CD8-positive, alpha-beta memory T cell (primary cell): ENCODE data around the gene CLRN3. TPM values are rescaled to one million over a fixed set of nuclear protein-coding genes. Genes with fewer than 3 reads are reported as not detected.

ENCODE experiments used
- CTCF ChIA-PET: fragments of 350-600 bp; sonication (Branson Sonifier 250); formaldehyde crosslinking; loops from one replicate; lab custom pipeline; 2021; ENCODE audit warnings: antibody characterized with exemption; lab: Charles Lee
- POLR2A ChIA-PET: fragments of 350-600 bp; sonication (Branson Sonifier 250); formaldehyde crosslinking; loops from one replicate; lab custom pipeline; 2021; ENCODE audit warnings: antibody characterized with exemption; lab: Charles Lee
- DNase-seq, 5 donors: peaks; one replicate each; pipeline versions ENCODE4 v3.0.0 to v3.0.0-alpha.2; 2020 to 2022; ENCODE audit warnings: mixed read lengths in 1 of 5
- H3K27ac ChIP-seq: one replicate; pipeline ENCODE4 v1.7.0; 2013; ENCODE audit warnings: low read depth, mild to moderate bottlenecking, low read length, moderate library complexity
- H3K27me3 ChIP-seq: 2 replicates; pipeline ENCODE4 v1.7.0; 2013; ENCODE audit warnings: low read length, mild to moderate bottlenecking; ENCODE audit not compliant: insufficient read depth, poor library complexity, severe bottlenecking
- H3K36me3 ChIP-seq: 2 replicates; pipeline ENCODE4 v1.7.0; 2013; ENCODE audit warnings: mild to moderate bottlenecking, low read length, moderate library complexity; ENCODE audit not compliant: insufficient read depth
- H3K4me1 ChIP-seq: 2 replicates; pipeline ENCODE4 v1.7.0; 2013; ENCODE audit warnings: mild to moderate bottlenecking, low read length, moderate library complexity; ENCODE audit not compliant: insufficient read depth
- H3K4me3 ChIP-seq: 2 replicates; pipeline ENCODE4 v1.7.0; 2013; ENCODE audit warnings: mild to moderate bottlenecking, low read length
- H3K9me3 ChIP-seq: 2 replicates; pipeline ENCODE4 v1.7.0; 2013; ENCODE audit warnings: mild to moderate bottlenecking, low read length
- H3K27ac Mint-ChIP-seq, 8 donors: one replicate each; pipeline ENCODE4 v1.8.0; 2020 to 2021; ENCODE audit warnings: mixed read lengths in 8 of 8, mild to moderate bottlenecking in 6 of 8, inconsistent platforms in 3 of 8, moderate library complexity in 3 of 8
- H3K27me3 Mint-ChIP-seq, 2 donors: one replicate each; pipeline ENCODE4 v1.8.0; 2020 to 2021; ENCODE audit warnings: mixed read lengths in 2 of 2, mild to moderate bottlenecking in 1 of 2, moderate library complexity in 1 of 2
- H3K36me3 Mint-ChIP-seq, 3 donors: one replicate each; pipeline ENCODE4 v1.8.0; 2020 to 2021; ENCODE audit warnings: mixed read lengths in 3 of 3, inconsistent platforms in 1 of 3, mild to moderate bottlenecking in 1 of 3
- H3K4me1 Mint-ChIP-seq, 3 donors: one replicate each; pipeline ENCODE4 v1.8.0; 2020 to 2021; ENCODE audit warnings: mixed read lengths in 3 of 3, inconsistent platforms in 1 of 3, mild to moderate bottlenecking in 1 of 3
- H3K4me3 Mint-ChIP-seq, 7 donors: one replicate each; pipeline ENCODE4 v1.8.0; 2020 to 2021; ENCODE audit warnings: mixed read lengths in 7 of 7, mild to moderate bottlenecking in 6 of 7, moderate library complexity in 4 of 7, inconsistent platforms in 2 of 7
- H3K9me3 Mint-ChIP-seq, 5 donors: one replicate each; pipeline ENCODE4 v1.8.0; 2020 to 2022; ENCODE audit warnings: mixed read lengths in 5 of 5, mild to moderate bottlenecking in 3 of 5, moderate library complexity in 2 of 5, inconsistent platforms in 1 of 5
- polyA plus RNA-seq: library from polyadenylated mRNA; unstranded; fragments of 300-500 nt; fragmentation: Illumina TruSeq; gene quantifications from one replicate; pipeline ENCODE4 v1.2.3, GENCODE V29; 2021
- total RNA-seq, 2 experiments: library from RNA; stranded (reverse); gene quantifications; one replicate each; pipeline ENCODE4 v1.2.3, GENCODE V29; 2021

The CLRN3 gene
- total and polyA plus RNA-seq, 3 experiments from 2014 or later: not detected

DNA sequence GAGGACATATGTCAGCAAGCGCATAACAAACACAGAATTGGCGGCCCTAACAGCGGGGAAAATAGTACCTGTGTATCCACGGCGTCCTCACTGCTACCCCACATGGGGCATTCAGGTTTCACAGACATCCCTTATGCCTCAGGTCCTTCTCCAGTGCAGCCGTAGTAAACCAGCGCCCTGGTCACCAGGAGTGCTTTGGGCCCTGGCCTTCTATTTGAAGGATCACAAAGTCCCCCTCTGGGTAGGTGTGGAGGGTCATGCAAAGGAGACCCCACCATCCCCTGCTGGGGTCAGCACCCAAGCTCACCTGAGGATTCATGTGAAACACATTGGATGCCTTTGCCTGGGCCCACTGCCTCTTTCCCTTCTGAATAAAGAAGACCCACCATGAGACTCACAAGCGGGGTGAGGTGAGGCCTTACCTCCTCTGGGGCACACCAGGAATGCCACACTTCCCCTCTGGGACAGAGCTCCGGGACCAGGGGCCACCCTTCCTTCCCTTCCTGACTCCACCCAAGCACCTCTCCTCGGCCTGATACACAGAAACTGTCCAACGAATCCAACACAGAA lies 18.8 kb downstream of the CLRN3 start:
- Mint-ChIP-seq H3K4me1 (no peaks in the 10 kb centered on the region), H3K9me3 (peaks cover 0 to 10% (median 8%) of the 10 kb centered on the region in 5 donors), H3K27me3 (peaks cover 10 to 29% of the 10 kb centered on the region in 2 donors), H3K4me3 (no peak overlapping the region), H3K27ac (no peak overlapping the region), H3K36me3 (no peaks in the 10 kb centered on the region)
- CTCF ChIA-PET: no interaction called here
- Histone ChIP-seq H3K36me3 (no peaks in the 10 kb centered on the region), H3K4me3 (no peak overlapping the region), H3K27me3 (no peaks in the 10 kb centered on the region), H3K9me3 (no peaks in the 10 kb centered on the region), H3K4me1 (no peaks in the 10 kb centered on the region), H3K27ac (no peak overlapping the region)
- POLR2A ChIA-PET: no interaction called here
- DNase-seq: no peak

DNA sequence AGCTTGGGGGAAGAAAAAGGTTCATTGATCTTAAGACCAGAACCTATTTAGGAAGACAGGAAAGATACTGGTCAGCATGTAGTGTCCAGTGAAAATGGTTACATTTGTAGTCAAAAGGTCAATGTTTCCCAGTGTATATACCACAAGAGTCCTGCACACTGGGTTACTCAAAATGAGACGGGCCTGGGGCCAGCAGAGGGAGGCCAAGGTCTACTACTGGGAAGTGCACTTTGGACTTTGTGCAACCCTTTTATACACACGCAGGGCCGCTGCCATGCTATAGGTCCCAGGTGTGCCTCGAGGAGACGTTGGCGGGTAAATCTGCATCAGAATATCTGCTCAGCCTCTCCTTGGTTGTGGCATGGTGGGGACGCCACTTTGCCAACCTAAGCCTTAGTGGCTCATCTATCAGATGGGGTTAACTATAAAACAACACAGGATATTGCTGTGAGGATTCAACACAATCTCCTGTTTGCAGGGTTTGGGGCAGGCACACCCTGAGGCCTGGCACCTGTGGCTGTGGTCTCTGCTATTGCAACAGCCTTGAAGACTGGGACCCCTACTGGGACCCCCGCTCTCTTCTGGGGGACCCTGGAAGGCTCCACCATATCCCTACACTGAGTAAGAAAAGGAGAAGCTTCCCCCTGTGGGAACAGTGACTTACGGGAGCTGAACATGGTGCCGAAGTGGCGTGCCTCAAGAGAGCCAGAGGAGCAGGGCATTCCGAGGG lies 19.7 kb downstream of the CLRN3 start:
- Mint-ChIP-seq H3K4me3 (no peak overlapping the region), H3K9me3 (peaks cover 2 to 11% (median 9%) of the 10 kb centered on the region in 5 donors), H3K27me3 (peaks cover 9 to 35% of the 10 kb centered on the region in 2 donors), H3K36me3 (no peaks in the 10 kb centered on the region), H3K4me1 (no peaks in the 10 kb centered on the region), H3K27ac (no peak overlapping the region)
- H3K27ac ChIP-seq: no peak overlapping the region
- ChIA-PET CTCF (no interaction called here), POLR2A (no interaction called here)
- no peaks in the 10 kb centered on the region for H3K9me3 ChIP-seq
- DNase-seq: no peak
- H3K4me1 ChIP-seq: no peaks in the 10 kb centered on the region
- H3K27me3 ChIP-seq: no peaks in the 10 kb centered on the region
- H3K4me3 ChIP-seq: no peak overlapping the region
- H3K36me3 ChIP-seq: no peaks in the 10 kb centered on the region

DNA sequence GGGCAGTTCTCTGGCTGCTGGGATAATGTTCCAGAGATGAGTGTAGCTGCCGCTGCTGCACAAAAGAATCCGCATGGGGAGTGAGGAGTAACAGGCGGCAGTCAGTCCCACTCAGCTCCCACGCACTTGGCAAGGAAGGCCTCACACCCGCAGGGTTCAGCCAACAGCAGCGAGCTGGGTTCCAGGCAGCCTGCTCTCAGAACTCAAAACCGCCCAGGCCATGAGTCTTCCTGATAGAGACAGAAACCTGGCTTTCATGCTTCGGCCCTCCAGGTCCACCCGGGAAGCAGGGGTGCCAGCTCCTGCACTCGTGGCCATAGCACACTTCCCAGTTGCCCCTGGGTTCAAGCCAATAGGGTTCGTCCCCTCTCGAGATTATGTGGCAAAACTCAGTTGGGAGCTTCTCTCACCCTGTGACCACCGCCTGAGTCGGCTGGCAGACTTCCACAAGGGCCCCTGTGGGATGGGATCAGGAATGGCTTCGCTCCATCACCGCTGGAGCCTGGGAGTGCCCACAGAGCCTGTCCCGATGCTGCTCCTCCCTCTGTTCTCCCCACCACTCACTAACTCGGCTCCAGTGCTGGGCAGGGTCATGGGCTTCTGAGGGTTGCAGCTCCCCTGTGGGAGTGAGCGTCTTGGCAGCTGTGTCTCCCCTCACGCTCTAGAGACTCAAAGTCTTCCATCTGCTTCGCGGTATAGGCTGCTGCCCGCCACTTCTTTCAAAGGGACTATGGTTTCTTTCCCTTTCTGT lies 20.6 kb downstream of the CLRN3 start:
- Histone ChIP-seq H3K36me3 (no peaks in the 10 kb centered on the region), H3K27me3 (no peaks in the 10 kb centered on the region), H3K9me3 (no peaks in the 10 kb centered on the region), H3K4me1 (no peaks in the 10 kb centered on the region), H3K4me3 (no peak overlapping the region), H3K27ac (no peak overlapping the region)
- Mint-ChIP-seq H3K4me1 (no peaks in the 10 kb centered on the region), H3K4me3 (no peak overlapping the region), H3K27me3 (peaks cover 9 to 35% of the 10 kb centered on the region in 2 donors), H3K36me3 (no peaks in the 10 kb centered on the region), H3K27ac (no peak overlapping the region), H3K9me3 (peaks cover 2 to 11% (median 9%) of the 10 kb centered on the region in 5 donors)
- ChIA-PET POLR2A (no interaction called here), CTCF (no interaction called here)
- DNase-seq: no peak

DNA sequence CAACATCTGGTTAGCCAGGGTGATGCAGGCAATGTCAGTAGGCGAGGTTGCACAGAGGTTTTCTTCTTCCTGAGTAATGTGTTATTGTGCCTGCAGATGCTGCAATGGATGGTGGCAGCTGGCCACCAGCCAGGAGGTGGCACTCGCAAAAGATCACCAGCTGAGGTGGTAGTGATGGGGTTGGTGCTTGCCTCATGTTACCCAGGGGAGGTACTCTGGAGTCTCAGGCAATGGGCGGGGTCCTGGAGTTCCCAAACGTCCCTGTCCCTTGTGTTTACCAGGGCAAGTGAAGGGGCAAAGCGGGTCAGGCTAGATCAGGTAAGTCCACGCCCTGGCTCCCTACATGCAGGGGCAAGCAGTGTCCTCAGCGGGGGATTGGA lies 21.1 kb downstream of the CLRN3 start:
- CTCF ChIA-PET: no interaction called here
- Mint-ChIP-seq H3K4me1 (no peaks in the 10 kb centered on the region), H3K36me3 (no peaks in the 10 kb centered on the region), H3K4me3 (no peak overlapping the region), H3K27ac (no peak overlapping the region), H3K27me3 (peaks cover 11 to 40% of the 10 kb centered on the region in 2 donors), H3K9me3 (peaks cover 2 to 11% (median 9%) of the 10 kb centered on the region in 5 donors)
- Histone ChIP-seq H3K4me3 (no peak overlapping the region), H3K36me3 (no peaks in the 10 kb centered on the region), H3K9me3 (no peaks in the 10 kb centered on the region), H3K4me1 (no peaks in the 10 kb centered on the region), H3K27me3 (no peaks in the 10 kb centered on the region), H3K27ac (no peak overlapping the region)
- no peak for DNase-seq
- POLR2A ChIA-PET: no interaction called here

DNA sequence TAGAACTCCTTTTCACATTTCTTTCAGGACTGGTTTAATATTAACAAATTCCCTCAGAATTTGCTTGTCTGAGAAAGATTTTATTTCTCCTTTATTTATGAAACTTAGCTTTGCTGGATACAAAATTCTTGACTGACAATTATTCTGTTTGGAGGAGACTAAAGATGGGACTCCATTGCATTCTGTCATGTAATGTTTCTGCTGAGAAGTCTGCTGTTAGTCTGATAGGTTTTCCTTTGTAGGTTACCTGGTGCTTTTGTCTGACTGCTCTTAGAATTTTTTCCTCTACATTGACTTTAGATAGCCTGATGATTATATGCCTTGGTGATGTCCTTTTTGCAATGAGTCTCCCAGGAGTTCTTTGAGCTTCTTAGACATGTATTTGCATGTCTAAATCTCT lies 23.4 kb downstream of the CLRN3 start:
- Mint-ChIP-seq H3K27me3 (peaks cover 18 to 46% of the 10 kb centered on the region in 2 donors), H3K9me3 (peaks cover 2 to 11% (median 9%) of the 10 kb centered on the region in 5 donors), H3K27ac (no peak overlapping the region), H3K36me3 (no peaks in the 10 kb centered on the region), H3K4me3 (no peak overlapping the region), H3K4me1 (no peaks in the 10 kb centered on the region)
- Histone ChIP-seq H3K4me3 (no peak overlapping the region), H3K27me3 (no peaks in the 10 kb centered on the region), H3K9me3 (no peaks in the 10 kb centered on the region), H3K36me3 (no peaks in the 10 kb centered on the region), H3K4me1 (no peaks in the 10 kb centered on the region), H3K27ac (no peak overlapping the region)
- ChIA-PET POLR2A (no interaction called here), CTCF (no interaction called here)
- no peak for DNase-seq

DNA sequence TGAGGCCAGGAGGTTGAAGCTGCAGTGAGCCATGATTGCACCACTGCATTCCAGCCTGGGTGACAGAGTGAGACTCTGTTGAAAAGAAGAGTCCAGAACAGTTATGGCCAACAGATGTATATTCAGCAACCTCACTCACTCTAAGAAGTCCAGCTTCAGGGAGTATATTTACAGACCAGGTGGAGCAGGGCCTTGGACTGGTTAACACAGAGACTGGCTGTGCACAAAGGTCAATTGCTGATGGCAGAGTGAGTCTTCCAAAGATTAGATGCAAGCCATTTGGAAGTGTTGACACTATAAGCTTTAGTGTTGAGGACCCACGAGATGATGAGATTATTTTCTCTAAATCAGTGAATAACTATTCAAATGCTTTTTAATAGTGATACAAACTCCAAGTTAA lies 24.9 kb downstream of the CLRN3 start:
- H3K4me3 Mint-ChIP-seq: no peak overlapping the region
- peaks cover 0 to 2% (median 0%) of the 10 kb centered on the region in 3 donors for H3K36me3 Mint-ChIP-seq
- Histone ChIP-seq H3K36me3 (no peaks in the 10 kb centered on the region), H3K4me3 (no peak overlapping the region), H3K9me3 (no peaks in the 10 kb centered on the region), H3K27me3 (no peaks in the 10 kb centered on the region), H3K4me1 (no peaks in the 10 kb centered on the region), H3K27ac (no peak overlapping the region)
- peaks cover 2 to 17% (median 11%) of the 10 kb centered on the region in 5 donors for H3K9me3 Mint-ChIP-seq
- H3K27me3 Mint-ChIP-seq: peaks cover 19 to 43% of the 10 kb centered on the region in 2 donors
- POLR2A ChIA-PET: no interaction called here
- DNase-seq: no peak
- CTCF ChIA-PET: no interaction called here
- no peaks in the 10 kb centered on the region for H3K4me1 Mint-ChIP-seq
- H3K27ac Mint-ChIP-seq: no peak overlapping the region

DNA sequence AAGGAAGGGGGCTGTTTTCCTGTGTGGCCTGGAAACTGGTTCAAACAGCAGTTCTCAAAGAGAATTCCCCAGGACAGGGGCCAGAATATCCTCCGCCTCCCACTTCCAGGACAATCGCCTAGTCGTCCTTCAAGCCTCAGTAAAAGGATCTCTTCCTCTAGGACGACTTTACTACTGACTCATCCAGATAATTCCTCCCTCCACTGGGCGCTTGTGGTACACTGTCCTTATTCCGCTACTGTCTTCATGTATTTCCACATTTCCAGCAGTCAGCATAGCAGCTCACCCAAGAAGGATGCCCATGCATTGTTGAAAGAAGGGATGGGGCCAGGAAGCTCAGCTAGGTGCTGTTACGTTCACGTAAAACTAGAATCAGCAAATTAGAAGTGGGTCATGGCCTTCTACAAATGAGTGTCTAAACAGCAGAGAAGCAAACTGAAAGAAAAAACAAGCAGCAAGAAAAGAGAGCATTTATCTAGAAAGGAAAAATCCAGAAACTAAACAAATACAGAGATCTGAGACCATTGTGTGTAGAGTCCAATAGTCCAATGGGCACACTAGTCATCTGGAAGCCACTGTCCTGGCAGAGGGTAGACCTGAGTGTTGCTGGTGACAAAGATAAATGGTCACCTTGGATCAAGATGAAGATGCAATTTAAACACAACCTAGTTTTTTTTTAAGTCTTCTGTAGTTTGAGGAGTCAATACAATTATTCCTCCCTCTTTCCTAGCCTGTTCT lies 26.3 kb downstream of the CLRN3 start:
- Histone ChIP-seq H3K4me3 (no peak overlapping the region), H3K27ac (no peak overlapping the region), H3K4me1 (no peaks in the 10 kb centered on the region), H3K36me3 (no peaks in the 10 kb centered on the region), H3K9me3 (no peaks in the 10 kb centered on the region), H3K27me3 (no peaks in the 10 kb centered on the region)
- H3K4me1 Mint-ChIP-seq: no peaks in the 10 kb centered on the region
- H3K9me3 Mint-ChIP-seq: peaks cover 2 to 17% (median 11%) of the 10 kb centered on the region in 5 donors
- no peak for DNase-seq
- ChIA-PET CTCF (interaction anchor here (1.2 kb wide), 1 partner anchor 12 kb away, joined by 3 read pairs; no protein-coding TSS in a partner anchor), POLR2A (no interaction called here)
- H3K27me3 Mint-ChIP-seq: peaks cover 21 to 34% of the 10 kb centered on the region in 2 donors
- no peak overlapping the region for H3K27ac Mint-ChIP-seq
- H3K36me3 Mint-ChIP-seq: peaks cover 0 to 2% (median 0%) of the 10 kb centered on the region in 3 donors
- no peak overlapping the region for H3K4me3 Mint-ChIP-seq
